ENCODE measurements around the gene TMC6. TPM values are rescaled to one million over a fixed set of nuclear protein-coding genes. Genes with fewer than 3 reads are reported as not detected.
A peak's percentile ranks its signal among the peaks of the same experiment; 100 is the strongest.

Gene TMC6
- total and polyA plus RNA-seq, 4 donors: 7.7 to 61.9 (median 13.3) TPM

DNA sequence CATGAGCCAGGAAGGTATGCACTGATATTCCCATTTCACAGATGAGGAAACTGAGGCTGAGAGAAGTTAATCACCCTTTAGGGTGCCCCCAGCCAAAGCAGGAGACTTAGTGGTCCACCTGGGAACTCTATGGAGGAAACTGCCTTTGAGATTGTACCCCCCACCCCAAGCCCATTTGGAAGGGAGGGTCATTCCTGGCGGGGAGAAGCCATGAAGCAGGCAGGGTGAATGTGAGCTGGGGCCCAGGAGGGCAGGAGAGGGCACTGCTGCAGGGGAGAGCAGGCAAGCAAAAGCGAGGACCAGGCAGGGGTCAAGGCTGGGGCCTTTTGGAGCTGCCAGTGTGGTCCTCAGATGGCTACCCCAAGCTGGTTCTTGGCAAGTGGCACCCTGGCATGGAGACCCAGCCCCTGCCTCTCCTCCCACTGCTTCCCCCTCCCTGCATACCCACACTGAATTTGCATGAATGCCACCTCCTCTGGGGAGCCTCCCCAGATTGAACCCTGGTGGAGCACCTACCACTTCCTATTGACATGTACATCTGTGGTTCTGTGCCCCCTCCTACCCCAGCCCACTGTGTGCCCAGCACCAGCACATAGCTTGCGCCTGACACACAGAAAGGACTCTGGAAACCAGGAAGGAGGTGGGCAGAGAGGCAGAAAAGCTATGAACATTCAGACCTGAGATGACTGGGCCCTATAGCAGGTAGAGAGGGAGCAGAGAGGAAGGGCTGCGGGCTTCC, 965 bp upstream of the TMC6 start (continued):
- TF ChIP-seq GABPA (IDR thresholded peaks at IDR 0.05 in 1 of 2, conservative IDR thresholded peaks at IDR 0.05 in 1 of 2) (no peak), JUND (IDR thresholded peaks at IDR 0.05) (no peak)

DNA sequence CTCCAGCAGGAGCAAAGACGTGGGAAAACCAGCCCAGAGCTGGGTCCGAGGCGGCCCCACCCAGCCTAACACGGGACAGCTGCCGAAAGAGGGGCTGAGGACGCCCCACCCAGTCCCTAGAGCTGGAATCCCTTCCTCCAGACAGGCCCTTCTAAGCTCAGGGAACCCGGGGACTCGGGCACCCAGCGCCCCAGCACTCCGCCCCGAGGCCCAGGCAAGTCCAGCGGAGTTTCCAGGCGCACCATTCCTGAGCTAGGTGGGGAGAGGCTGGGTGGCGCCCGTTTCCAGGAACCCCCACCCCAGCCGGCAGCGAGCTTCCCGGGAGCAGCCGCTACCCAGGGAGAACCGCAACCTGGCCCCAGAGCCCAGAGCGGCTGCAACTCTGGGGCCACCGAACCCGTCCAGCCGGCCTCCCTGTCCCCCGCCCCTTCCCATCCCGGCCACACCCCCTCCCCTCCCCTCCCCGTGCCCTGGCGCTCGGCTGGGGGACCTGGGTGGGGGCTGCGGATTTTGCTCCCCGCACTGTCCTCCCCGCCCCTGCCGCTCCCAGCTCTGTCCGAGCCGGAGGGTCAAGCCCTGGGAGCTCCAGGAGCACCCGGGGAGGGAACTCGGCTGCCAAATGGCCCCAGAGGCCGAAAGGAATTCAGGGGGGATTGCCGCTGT, 536 bp downstream of the TMC6 start:
- Histone ChIP-seq H3K9ac (ENCODE audit: low read depth in 1 of 2, low read length in 2 of 2) (no peak overlapping the region), H3K9me3 (ENCODE audit: control insufficient read depth in 4 of 4, low read length in 3 of 4) (no peaks in the 10 kb centered on the region), H3K27ac (ENCODE audit: low read depth in 1 of 2, low read length in 2 of 2) (peak overlapping the region; percentile 80 to 81), H3K4me3 (ENCODE audit: low read depth in 1 of 3, low read length in 3 of 3) (peak overlapping the region; percentile 42 to 68 (median 48)), H3K27me3 (ENCODE audit: control insufficient read depth in 4 of 4, insufficient read depth in 4 of 4, low read length in 3 of 4) (no peaks in the 10 kb centered on the region), H3K36me3 (ENCODE audit: control insufficient read depth in 4 of 4, insufficient read depth in 3 of 4, low read depth in 1 of 4, low read length in 3 of 4) (peaks cover 0 to 3% (median 0%) of the 10 kb centered on the region in 4 donors), H3K4me1 (ENCODE audit: control insufficient read depth in 4 of 4, insufficient read depth in 4 of 4, low read length in 3 of 4) (peaks cover 3 to 37% (median 15%) of the 10 kb centered on the region in 4 donors)
- WGBS: 5% methylated on average over 39 of the region's 39 CpGs
- TF ChIP-seq FOXA2 (IDR thresholded peaks at IDR 0.05) (no peak), GABPA (IDR thresholded peaks at IDR 0.05 in 1 of 2, conservative IDR thresholded peaks at IDR 0.05 in 1 of 2) (no peak)
- TF ChIP-seq, protein P1, sequence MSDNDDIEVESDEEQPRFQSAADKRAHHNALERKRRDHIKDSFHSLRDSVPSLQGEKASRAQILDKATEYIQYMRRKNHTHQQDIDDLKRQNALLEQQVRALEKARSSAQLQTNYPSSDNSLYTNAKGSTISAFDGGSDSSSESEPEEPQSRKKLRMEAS (IDR thresholded peaks at IDR 0.05): no peak
- no peak for DNase-seq (ENCODE audit: low spot score)

DNA sequence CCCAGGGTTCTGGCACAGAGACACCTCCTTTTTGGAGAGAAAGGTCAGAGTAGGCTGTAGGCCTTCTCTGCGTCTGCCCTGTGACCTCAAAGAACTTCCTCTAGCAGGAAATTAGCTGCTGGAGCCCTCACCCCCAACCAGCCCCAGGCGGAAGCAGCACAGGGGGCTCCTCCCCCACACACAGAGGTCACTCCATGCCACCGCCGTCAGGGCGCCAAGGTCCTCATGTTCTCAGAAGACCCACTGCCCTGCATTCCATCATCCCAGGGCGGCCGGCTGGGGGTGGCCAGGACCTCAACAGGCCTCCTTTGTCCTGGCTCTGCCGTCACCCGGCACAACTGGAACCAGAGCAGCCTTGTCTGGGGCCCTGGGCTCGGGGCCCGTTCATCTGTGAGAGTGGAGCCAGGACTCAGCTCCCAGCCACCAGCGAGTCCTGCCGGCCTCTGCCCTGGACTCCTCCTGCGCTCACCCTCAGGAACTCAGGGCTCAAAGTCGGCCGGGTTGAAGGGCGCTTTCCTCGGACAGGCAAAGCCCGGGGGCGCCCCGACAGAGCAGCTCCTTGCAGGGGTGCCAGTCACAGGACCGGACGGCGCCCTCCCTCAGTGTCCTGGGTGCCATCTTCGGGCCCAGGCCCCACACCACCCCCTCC, 1.2 kb downstream of the TMC6 start:
- peaks cover 3 to 37% (median 15%) of the 10 kb centered on the region in 4 donors for H3K4me1 ChIP-seq (ENCODE audit: control insufficient read depth in 4 of 4, insufficient read depth in 4 of 4, low read length in 3 of 4)
- 24% methylated on average over 25 of the region's 25 CpGs for WGBS
- no peaks in the 10 kb centered on the region for H3K27me3 ChIP-seq (ENCODE audit: control insufficient read depth in 4 of 4, insufficient read depth in 4 of 4, low read length in 3 of 4)
- TF ChIP-seq RAD21 (IDR thresholded peaks at IDR 0.05) (peak in 1 of 2 donors; percentile 33), FOXA2 (IDR thresholded peaks at IDR 0.05) (no peak), HNF4A (conservative IDR thresholded peaks at IDR 0.05) (peak in 1 of 2 donors; percentile 70), GABPA (IDR thresholded peaks at IDR 0.05 in 1 of 2, conservative IDR thresholded peaks at IDR 0.05 in 1 of 2) (peak in 1 of 2 donors; percentile 48), NR2F2 (IDR thresholded peaks at IDR 0.05) (peak; percentile 98), HNF4G (IDR thresholded peaks at IDR 0.05) (peak; percentile 11), TAF1 (conservative IDR thresholded peaks at IDR 0.05) (no peak), RXRA (IDR thresholded peaks at IDR 0.05) (peak; percentile 54 to 65), SP1 (IDR thresholded peaks at IDR 0.05) (peak; percentile 59)
- TF ChIP-seq, protein P2, sequence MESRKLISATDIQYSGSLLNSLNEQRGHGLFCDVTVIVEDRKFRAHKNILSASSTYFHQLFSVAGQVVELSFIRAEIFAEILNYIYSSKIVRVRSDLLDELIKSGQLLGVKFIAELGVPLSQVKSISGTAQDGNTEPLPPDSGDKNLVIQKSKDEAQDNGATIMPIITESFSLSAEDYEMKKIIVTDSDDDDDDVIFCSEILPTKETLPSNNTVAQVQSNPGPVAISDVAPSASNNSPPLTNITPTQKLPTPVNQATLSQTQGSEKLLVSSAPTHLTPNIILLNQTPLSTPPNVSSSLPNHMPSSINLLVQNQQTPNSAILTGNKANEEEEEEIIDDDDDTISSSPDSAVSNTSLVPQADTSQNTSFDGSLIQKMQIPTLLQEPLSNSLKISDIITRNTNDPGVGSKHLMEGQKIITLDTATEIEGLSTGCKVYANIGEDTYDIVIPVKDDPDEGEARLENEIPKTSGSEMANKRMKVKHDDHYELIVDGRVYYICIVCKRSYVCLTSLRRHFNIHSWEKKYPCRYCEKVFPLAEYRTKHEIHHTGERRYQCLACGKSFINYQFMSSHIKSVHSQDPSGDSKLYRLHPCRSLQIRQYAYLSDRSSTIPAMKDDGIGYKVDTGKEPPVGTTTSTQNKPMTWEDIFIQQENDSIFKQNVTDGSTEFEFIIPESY (IDR thresholded peaks at IDR 0.05): no peak
- TF ChIP-seq, protein P3, sequence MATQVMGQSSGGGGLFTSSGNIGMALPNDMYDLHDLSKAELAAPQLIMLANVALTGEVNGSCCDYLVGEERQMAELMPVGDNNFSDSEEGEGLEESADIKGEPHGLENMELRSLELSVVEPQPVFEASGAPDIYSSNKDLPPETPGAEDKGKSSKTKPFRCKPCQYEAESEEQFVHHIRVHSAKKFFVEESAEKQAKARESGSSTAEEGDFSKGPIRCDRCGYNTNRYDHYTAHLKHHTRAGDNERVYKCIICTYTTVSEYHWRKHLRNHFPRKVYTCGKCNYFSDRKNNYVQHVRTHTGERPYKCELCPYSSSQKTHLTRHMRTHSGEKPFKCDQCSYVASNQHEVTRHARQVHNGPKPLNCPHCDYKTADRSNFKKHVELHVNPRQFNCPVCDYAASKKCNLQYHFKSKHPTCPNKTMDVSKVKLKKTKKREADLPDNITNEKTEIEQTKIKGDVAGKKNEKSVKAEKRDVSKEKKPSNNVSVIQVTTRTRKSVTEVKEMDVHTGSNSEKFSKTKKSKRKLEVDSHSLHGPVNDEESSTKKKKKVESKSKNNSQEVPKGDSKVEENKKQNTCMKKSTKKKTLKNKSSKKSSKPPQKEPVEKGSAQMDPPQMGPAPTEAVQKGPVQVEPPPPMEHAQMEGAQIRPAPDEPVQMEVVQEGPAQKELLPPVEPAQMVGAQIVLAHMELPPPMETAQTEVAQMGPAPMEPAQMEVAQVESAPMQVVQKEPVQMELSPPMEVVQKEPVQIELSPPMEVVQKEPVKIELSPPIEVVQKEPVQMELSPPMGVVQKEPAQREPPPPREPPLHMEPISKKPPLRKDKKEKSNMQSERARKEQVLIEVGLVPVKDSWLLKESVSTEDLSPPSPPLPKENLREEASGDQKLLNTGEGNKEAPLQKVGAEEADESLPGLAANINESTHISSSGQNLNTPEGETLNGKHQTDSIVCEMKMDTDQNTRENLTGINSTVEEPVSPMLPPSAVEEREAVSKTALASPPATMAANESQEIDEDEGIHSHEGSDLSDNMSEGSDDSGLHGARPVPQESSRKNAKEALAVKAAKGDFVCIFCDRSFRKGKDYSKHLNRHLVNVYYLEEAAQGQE (IDR thresholded peaks at IDR 0.05): no peak
- H3K9me3 ChIP-seq (ENCODE audit: control insufficient read depth in 4 of 4, low read length in 3 of 4): no peaks in the 10 kb centered on the region
- peak overlapping the region; percentile 80 to 81 for H3K27ac ChIP-seq (ENCODE audit: low read depth in 1 of 2, low read length in 2 of 2)
- H3K4me3 ChIP-seq (ENCODE audit: low read depth in 1 of 3, low read length in 3 of 3): peak overlapping the region; percentile 18 to 68 (median 23)
- no peak overlapping the region for H3K9ac ChIP-seq (ENCODE audit: low read depth in 1 of 2, low read length in 2 of 2)
- DNase-seq (ENCODE audit: low spot score): no peak
- peaks cover 0 to 3% (median 0%) of the 10 kb centered on the region in 4 donors for H3K36me3 ChIP-seq (ENCODE audit: control insufficient read depth in 4 of 4, insufficient read depth in 3 of 4, low read depth in 1 of 4, low read length in 3 of 4)
